IPS-NIHi7 (cell line): ENCODE results near the gene DNAH14.
"Not testable (repeated sequence)": the region's sequence is repeated elsewhere in the genome, so short reads cannot be mapped to it uniquely, and the experiment has no call there.

ENCODE experiments used
- DNase-seq: peaks from one replicate; pipeline ENCODE4 v3.0.0; 2012; ENCODE audit warnings: mixed read lengths; ENCODE audit errors: extremely low spot score

The DNAH14 gene

DNA sequence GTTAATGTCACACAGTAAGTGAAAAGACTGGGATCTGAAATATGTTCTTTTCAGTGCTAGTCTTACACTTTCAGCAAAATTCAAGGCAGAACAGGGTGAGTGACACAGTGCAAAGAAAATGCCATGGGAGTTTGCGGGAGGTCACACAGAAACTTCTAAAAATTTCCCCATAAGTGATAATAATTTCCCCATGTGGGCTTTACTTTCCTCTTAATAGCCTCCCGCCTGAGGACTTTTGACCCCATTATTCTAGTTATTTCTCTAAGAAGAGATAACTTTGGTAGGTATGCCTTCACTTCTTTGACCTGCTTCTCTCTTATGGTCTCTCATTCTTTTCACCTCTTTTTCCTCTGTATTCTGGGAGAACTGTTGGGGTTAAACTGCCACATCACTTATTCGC, 8.1 kb upstream of the DNAH14 start:
- no peak for DNase-seq

DNA sequence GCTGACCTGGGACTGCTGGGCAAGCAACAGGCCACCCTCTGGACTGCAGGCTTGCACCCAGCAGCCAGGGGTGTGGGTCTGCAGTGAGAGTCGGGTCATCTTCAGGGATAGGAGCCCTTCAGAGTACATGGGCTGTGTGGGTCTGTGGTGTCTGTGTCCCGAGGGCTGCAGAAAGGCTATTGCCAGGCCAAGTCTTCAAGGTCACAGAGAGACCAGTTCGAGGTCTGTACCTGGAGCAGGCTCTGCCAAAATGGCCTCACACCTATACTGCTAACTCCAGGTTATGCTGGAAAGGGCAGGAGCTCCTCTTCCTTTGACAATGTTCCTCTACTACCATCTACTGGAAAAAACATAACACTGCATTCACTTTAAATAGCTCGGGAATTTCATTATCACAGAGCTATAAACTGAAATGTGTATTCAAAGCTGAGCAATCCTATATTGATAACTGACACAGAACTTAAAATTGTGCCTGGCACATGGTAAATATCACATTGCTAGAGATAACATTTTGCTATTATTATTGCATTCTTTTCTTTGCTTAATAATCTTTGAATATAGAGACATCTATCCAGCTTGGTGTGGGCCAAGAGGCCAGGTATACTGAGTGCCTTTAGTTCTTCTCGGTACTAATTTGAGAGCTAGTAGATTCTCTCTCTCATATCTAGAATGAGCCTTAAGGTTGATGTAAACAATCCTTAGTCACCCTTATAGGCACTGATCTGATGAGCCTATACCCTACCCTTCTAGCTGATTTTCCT, 6.9 kb upstream of the DNAH14 start:
- peak; percentile 76 for DNase-seq

DNA sequence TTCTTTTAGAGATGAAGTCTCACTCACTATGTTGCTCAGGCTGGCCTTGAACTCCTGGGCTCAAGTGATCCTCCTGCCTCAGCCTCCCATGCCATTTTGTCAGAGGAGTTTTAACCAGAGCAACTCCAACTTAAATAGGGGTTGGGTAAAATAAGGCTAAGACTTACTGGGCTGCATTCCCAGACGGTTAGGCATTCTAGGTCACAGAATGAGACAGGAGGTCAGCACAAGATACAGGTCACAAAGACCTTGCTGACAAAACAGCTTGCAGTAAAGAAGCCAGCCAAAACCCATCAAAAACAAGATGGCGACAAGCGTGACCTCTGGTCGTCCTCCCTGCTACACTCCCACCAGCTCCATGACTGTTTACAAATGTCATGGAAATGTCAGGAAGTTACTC, 5.7 kb upstream of the DNAH14 start:
- no peak for DNase-seq

DNA sequence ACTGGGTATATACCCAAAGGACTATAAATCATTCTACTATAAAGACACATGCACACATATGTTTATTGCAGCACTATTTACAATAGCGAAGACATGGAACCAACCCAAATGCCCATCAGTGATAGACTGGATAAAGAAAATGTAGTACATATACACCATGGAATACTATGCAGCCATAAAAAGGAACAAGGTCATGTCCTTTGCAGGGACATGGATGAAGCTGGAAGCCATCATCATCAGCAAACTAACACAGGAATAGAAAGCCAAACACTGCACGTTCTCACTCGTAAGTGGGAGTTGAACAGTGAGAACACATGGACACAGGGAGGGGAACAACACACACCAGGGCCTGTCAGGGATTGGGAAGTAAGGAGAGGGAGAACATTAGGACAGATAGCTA, 1.8 kb upstream of the DNAH14 start:
- not testable (repeated sequence) for DNase-seq

GRCh38 chr1:224928906-224929305, 569 bp upstream of the DNAH14 start:
- DNase-seq, result no peak

GRCh38 chr1:224931605-224932004, 2.1 kb downstream of the DNAH14 start:
- no peak for DNase-seq

DNA sequence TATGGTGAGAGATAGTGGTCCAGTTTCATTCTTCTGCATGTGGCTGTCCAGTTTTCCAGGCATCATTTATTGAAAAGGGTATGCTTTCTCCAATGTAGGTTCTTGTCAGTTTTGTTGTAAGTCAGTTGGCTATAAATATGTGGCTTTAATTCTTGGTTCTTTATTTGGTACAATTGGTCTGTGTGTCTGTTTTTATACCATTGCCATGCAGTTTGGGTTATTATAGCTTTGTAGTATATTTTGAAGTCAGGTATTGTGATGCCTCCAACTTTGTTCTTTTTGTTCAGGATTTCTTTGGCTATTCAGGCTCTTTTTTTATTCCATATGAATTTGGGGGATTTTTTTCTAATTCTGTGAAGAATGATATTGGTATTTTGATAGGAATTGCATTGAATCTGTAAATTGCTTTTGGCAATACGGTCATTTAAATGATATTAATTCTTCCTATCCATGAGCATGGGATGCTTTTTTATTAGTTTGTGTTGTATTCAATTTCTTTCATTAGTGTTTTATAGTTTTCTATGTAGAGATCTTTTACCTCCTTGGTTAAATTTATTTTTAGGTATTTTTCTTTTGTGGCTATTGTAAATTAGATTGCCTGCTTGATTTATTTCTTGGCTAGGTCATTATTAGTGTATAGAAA, 3.3 kb downstream of the DNAH14 start:
- no peak for DNase-seq

GRCh38 chr1:224933584-224933983, 4.1 kb downstream of the DNAH14 start:
- no peak for DNase-seq

DNA sequence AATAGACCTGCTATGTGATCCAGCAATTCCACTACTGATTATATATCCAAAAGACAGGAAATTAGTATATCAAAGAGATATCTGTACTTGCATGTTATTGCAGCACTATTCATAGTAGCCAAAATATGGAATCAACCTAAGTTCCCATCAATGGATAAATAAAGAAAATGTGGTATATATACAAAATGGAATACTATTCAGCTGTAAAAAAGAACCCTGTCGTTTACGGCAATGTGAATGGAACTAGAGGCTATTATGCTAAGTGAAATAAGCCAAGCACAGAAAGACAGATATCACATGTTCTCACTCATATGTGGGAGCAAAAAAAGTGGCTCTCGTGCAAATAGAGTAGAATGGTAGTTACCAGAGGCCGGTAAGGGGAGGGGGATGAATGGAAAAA, 9.2 kb downstream of the DNAH14 start:
- no peak for DNase-seq

GRCh38 chr1:224939844-224940425, 10.5 kb downstream of the DNAH14 start:
- DNase-seq, result no peak

DNA sequence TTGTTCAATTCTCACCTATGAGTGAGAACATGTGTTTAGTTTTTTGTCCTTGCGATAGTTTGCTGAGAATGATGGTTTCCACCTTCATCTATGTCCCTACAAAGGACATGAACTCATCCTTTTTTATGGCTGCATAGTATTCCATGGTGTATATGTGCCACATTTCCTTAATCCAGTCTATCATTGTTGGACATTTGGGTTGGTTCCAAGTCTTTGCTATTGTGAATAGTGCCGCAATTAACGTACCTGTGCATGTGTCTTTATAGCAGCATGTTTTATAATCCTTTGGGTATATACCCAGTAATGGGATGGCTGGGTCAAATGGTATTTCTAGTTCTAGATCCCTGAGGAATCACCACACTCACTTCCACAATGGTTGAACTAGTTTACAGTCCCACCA, 11.3 kb downstream of the DNAH14 start:
- DNase-seq, result not testable (repeated sequence)

DNA sequence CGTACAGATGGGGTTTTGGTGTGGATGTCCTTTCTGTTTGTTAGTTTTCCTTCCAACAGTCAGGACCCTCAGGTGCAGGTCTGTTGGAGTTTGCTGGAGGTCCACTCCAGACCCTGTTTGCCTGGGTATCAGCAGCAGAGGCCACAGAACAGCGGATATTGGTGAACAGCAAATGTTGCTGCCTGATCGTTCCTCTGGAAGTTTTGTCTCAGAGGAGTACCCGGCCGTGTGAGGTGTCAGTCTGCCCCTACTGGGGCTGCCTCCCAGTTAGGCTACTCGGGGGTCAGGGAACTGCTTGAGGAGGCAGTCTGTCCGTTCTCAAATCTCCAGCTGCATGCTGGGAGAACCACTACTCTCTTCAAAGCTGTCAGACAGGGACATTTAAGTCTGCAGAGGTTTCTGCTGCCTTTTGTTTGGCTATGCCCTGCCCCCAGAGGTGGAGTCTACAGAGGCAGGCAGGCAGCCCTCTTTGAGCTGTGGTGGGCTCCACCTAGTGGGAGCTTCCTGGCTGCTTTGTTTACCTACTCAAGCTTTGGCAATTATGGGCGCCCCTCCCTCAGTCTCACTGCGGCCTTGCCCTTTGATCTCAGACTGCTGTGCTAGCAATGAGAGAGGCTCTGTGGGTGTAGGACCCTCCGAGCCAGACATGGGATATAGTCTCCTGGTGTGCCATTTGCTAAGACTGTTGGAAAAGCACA, 16.3 kb downstream of the DNAH14 start:
- DNase-seq, result not testable (repeated sequence)

DNA sequence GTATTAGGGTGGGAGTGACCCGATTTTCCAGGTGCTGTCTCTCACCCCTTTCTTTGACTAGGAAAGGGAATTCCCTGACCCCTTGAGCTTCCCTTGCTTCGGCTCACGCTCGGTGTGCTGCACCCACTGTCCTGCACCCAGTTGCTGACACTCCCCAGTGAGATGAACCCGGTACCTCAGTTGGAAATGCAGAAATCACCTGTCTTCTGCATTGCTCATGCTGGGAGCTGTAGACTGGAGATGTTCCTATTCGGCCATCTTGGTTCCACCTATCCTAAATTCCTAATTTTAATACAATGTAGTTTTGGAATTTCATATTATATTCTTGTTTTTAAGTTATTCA, 16.8 kb downstream of the DNAH14 start:
- not testable (repeated sequence) for DNase-seq

- DNase-seq, result no peak
These were observed 28.2 kb downstream of the DNAH14 start for GRCh38 chr1:224957696-224958095.

DNA sequence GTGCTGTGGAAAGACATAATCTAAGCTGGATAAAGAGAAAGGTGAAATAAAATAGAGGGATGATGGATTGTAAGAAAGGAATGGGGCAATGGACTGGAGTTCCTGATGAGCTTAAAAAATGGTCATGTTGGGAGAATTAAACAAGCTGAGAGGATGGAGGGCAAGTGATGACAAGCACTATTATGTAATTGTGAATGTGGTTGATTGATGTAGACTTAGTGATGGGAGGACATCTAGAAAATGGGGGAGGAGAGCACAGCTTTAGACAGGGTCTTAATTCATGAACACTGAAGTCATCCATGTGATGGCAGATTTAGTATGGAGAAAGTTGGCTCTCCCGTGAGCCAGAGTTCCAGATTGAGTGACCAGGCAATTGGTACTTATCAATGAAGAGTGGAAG, 29.0 kb downstream of the DNAH14 start:
- DNase-seq, result no peak

GRCh38 chr1:224959115-224959514, 29.6 kb downstream of the DNAH14 start:
- no peak for DNase-seq

DNA sequence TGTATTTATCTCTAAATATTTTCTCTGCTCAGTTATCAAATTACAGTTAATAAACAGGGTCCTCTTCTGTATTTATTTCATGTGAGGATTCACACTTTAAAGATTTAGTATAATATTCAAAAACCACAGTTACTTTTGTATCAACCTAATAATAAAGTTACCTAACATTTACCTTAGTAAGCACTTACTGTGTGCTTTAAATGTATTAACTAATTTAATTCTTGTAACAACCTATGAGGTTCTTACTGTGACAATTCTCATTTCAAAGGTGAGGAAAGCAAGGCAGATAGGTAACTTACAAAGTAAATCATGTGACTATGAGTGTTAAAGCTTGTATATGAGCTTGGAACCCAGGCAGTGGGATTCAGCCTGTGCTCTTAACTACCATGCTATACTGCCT, 30.2 kb downstream of the DNAH14 start:
- DNase-seq, result no peak

DNA sequence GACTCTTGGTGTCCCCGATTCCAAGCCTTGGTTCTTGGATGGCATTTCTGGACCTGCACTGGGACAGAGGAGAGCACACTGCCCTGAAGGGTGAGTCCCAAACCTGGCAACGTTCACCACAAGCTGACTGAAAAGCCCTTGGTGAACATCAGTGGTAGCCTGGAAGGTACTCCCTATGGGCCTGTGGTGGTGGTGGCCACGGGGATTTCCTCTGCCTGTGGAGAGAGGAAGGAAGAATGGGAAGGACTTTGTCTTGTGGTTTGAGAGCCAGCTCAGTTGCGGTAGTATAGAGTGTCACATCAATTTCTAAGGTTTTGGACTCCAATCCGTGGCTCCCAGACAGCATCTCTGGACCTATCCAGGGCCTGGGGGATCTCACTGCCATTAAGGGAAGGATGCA, 50.7 kb downstream of the DNAH14 start:
- no peak for DNase-seq

DNA sequence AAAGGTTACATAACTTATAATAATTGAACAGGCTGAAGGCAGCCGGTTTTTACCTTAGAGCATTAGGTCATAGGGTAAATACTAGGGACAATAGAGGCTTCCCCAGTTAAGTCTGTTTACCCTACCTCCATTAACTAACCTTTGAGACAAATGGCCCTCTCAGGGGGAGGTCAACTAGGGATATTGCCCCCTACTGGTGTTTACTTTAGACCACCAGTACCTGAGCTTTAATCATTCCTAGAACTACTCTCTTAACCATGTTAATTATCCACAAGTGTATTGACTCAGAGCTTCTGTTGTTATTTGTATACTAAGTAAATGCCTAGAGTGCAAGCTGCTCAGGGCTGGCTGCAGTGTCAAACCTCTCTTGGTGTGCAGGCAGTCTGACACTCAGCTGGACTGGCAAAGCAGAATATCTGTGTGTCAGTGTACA, 52.5 kb downstream of the DNAH14 start:
- DNase-seq, result peak; percentile 17

DNA sequence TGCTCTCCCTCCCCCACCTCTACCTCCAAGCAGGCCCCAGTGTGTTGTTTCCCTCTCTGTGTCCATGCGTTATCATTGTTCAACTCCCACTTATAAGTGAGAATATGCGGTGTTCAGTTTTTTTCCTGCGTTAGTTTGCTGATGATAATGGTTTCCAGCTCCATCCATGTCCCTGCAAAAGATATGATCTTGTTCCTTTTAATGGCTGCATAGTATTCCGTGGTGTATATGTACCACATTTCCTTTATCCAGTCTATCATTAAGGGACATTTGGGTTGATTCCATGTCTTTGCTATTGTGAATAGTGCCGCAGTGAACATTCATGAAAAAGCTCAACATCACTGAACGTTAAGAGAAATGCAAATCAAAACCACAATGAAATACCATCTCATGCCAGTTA, 58.6 kb downstream of the DNAH14 start:
- DNase-seq, result no peak

GRCh38 chr1:224989615-224990014, 60.1 kb downstream of the DNAH14 start:
- DNase-seq, result no peak

GRCh38 chr1:224991550-224991949, 62.1 kb downstream of the DNAH14 start:
- DNase-seq, result not testable (repeated sequence)

DNA sequence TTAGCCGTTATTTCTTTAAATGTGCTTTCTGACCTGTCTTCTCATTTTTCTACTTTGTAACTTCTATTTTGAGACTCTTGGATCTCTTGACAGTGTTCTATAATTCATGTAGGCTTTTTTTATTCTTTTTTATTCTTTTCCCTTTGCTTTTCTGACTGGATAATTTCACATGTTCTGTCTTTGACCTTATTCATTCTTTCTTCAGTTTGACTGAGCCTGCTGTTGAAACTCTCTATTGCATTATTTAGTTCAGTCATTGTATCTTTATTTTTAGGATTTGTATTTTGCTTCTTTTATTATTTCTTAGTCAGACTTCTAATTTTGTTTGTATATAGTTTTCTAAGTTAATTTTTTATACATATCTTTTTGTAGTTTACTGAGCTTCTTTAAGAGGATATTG, 66.1 kb downstream of the DNAH14 start:
- DNase-seq, result no peak
